ENCODE data around the gene MCTP2.

- TF ChIP-seq CTCF (IDR thresholded peaks at IDR 0.05) (no peak), POLR2A (IDR thresholded peaks at IDR 0.05) (no peak)
These were observed 4.3 kb downstream of the MCTP2 start for GRCh38 chr15:94235646-94236045.
